Measurements from ENCODE around the gene ERICH3.

ERICH3 gene

DNA sequence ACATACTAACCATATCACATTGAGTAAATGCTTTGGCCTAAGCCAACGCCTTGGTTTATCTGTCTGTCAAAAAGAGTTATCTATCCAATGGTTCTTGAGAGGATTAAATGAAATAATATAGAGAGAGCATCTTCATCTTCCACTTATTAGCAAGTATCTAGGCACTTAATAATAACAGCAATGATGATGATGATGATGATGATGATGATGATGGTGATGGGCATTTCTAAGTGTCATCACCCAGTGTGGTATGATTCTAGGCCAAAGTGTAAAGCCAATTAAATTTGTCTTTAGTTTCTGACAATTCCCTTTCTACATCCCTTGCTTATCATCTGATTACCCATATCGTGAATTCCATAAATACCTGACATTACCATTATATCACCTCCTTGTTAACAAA lies 95.5 kb downstream of the ERICH3 start:
- Histone ChIP-seq H3K9me2 (replicated peaks; ENCODE audit: insufficient read depth, low read length) (no peaks in the 10 kb centered on the region), H3K4me2 (ENCODE audit: low read depth, low read length, poor library complexity, severe bottlenecking) (no peak overlapping the region), H3K4me3 (ENCODE audit: insufficient read depth, low read length, poor library complexity, severe bottlenecking) (no peak overlapping the region), H3F3A (ENCODE audit: insufficient read depth) (no peaks in the 10 kb centered on the region), H4K20me1 (ENCODE audit: low read depth, low read length) (peaks cover 4% of the 10 kb centered on the region; the same call in 1 of the 2 replicates), H3K9ac (ENCODE audit: low read length) (no peak overlapping the region), H3K36me3 (ENCODE audit: low read length) (no peaks in the 10 kb centered on the region), H3K27ac (ENCODE audit: low read depth, low read length) (no peak overlapping the region), H3K79me2 (ENCODE audit: insufficient read depth, low read length) (no peaks in the 10 kb centered on the region), H3K27me3 (ENCODE audit: low read length) (no peaks in the 10 kb centered on the region), H2AFZ (ENCODE audit: low read depth, low read length, severe bottlenecking) (no peak overlapping the region), H3K9me3 (ENCODE audit: insufficient read depth, low read length) (no peaks in the 10 kb centered on the region)
- TF ChIP-seq EZH2phosphoT487 (conservative IDR thresholded peaks at IDR 0.05; ENCODE audit: low read length) = no peak
- TF ChIP-seq, protein P1, sequence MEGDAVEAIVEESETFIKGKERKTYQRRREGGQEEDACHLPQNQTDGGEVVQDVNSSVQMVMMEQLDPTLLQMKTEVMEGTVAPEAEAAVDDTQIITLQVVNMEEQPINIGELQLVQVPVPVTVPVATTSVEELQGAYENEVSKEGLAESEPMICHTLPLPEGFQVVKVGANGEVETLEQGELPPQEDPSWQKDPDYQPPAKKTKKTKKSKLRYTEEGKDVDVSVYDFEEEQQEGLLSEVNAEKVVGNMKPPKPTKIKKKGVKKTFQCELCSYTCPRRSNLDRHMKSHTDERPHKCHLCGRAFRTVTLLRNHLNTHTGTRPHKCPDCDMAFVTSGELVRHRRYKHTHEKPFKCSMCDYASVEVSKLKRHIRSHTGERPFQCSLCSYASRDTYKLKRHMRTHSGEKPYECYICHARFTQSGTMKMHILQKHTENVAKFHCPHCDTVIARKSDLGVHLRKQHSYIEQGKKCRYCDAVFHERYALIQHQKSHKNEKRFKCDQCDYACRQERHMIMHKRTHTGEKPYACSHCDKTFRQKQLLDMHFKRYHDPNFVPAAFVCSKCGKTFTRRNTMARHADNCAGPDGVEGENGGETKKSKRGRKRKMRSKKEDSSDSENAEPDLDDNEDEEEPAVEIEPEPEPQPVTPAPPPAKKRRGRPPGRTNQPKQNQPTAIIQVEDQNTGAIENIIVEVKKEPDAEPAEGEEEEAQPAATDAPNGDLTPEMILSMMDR (IDR thresholded peaks at IDR 0.05; ENCODE audit: insufficient read depth, low read length, poor library complexity, severe bottlenecking) = no peak

DNA sequence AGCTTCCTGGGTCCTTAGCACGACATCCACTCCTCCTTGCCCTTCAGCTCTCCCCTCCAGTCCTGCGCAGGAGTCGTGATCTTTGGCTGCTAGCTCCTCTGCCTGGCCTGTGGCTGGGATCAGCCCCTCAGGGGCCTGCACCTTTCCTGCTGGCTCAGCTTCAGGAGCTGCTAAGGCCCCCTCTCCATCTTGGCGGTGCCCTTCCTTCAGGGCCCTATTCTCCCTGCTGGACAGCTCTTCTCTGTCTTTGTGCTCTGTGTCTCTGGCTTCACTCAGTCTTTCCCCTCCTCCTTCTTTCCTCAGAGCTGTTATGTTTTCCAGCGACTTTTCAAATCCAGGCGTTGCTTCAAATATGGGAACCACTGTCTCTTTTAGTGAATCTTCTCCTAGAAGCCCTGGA lies 101.7 kb downstream of the ERICH3 start:
- H3K4me3 ChIP-seq (ENCODE audit: insufficient read depth, low read length, poor library complexity, severe bottlenecking) = no peak overlapping the region
- no peak overlapping the region for H2AFZ ChIP-seq (ENCODE audit: low read depth, low read length, severe bottlenecking)
- H3K27me3 ChIP-seq (ENCODE audit: low read length) = no peaks in the 10 kb centered on the region; the same call in 1 of the 2 replicates
- no peak overlapping the region for H3K9ac ChIP-seq (ENCODE audit: low read length)
- H3K36me3 ChIP-seq (ENCODE audit: low read length) = no peaks in the 10 kb centered on the region
- H4K20me1 ChIP-seq (ENCODE audit: low read depth, low read length) = no peaks in the 10 kb centered on the region
- H3K27ac ChIP-seq (ENCODE audit: low read depth, low read length) = no peak overlapping the region
- TF ChIP-seq EZH2phosphoT487 (conservative IDR thresholded peaks at IDR 0.05; ENCODE audit: low read length) = no peak
- TF ChIP-seq, protein P1 (IDR thresholded peaks at IDR 0.05; ENCODE audit: insufficient read depth, low read length, poor library complexity, severe bottlenecking) = no peak
- no peaks in the 10 kb centered on the region for H3K79me2 ChIP-seq (ENCODE audit: insufficient read depth, low read length)
- no peaks in the 10 kb centered on the region for H3F3A ChIP-seq (ENCODE audit: insufficient read depth)
- H3K9me2 ChIP-seq (replicated peaks; ENCODE audit: insufficient read depth, low read length) = no peaks in the 10 kb centered on the region
- H3K4me2 ChIP-seq (ENCODE audit: low read depth, low read length, poor library complexity, severe bottlenecking) = no peak overlapping the region
- no peaks in the 10 kb centered on the region for H3K9me3 ChIP-seq (ENCODE audit: insufficient read depth, low read length)

DNA sequence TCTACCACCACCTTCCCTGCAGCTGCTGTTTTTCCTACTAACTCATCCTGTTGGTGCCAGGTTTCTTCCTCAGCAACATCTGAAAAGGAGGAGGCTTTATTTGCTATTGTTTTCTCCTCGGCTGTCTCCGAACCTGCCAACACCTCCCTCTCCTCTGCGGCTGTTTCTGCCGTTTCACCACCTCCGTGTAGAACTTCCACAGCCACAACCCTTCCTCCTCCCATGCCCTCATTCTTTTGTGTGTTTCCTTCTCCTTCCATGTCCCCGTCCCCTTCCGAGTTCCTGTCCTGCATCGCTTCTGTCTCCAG lies 102.1 kb downstream of the ERICH3 start:
- no peaks in the 10 kb centered on the region for H3K9me2 ChIP-seq (replicated peaks; ENCODE audit: insufficient read depth, low read length)
- no peaks in the 10 kb centered on the region for H3K36me3 ChIP-seq (ENCODE audit: low read length)
- no peaks in the 10 kb centered on the region; the same call in 1 of the 2 replicates for H3K27me3 ChIP-seq (ENCODE audit: low read length)
- H3K4me2 ChIP-seq (ENCODE audit: low read depth, low read length, poor library complexity, severe bottlenecking) = no peak overlapping the region
- H3K9me3 ChIP-seq (ENCODE audit: insufficient read depth, low read length) = no peaks in the 10 kb centered on the region
- H3K9ac ChIP-seq (ENCODE audit: low read length) = no peak overlapping the region
- H3K79me2 ChIP-seq (ENCODE audit: insufficient read depth, low read length) = no peaks in the 10 kb centered on the region
- H3K4me3 ChIP-seq (ENCODE audit: insufficient read depth, low read length, poor library complexity, severe bottlenecking) = no peak overlapping the region
- no peaks in the 10 kb centered on the region for H3F3A ChIP-seq (ENCODE audit: insufficient read depth)
- no peaks in the 10 kb centered on the region for H4K20me1 ChIP-seq (ENCODE audit: low read depth, low read length)
- no peak overlapping the region for H2AFZ ChIP-seq (ENCODE audit: low read depth, low read length, severe bottlenecking)
- H3K27ac ChIP-seq (ENCODE audit: low read depth, low read length) = no peak overlapping the region
- no peak for TF ChIP-seq EZH2phosphoT487 (conservative IDR thresholded peaks at IDR 0.05; ENCODE audit: low read length)
- TF ChIP-seq, protein P1 (IDR thresholded peaks at IDR 0.05; ENCODE audit: insufficient read depth, low read length, poor library complexity, severe bottlenecking) = no peak

Data from SU-DHL-6 (cell line).